GM23248 (cell line): ENCODE data around the gene DIP2C.

ENCODE experiments used
- EZH2 ChIP-seq: fragments of 200-600 bp; sonication (generic); IDR thresholded peaks from 2 replicates; pipeline ENCODE4 v1.6.1; 2018; ENCODE audit warnings: antibody characterized with exemption, mild to moderate bottlenecking; ENCODE audit not compliant: insufficient read depth, poor library complexity, severe bottlenecking
- EZH2phosphoT487 ChIP-seq: fragments of 200-600 bp; sonication (generic); IDR thresholded peaks from 2 replicates; pipeline ENCODE4 v1.6.1; 2018; ENCODE audit warnings: antibody characterized with exemption, moderate library complexity, mild to moderate bottlenecking, low read depth; ENCODE audit not compliant: insufficient read depth

- TF ChIP-seq EZH2phosphoT487, result no peak
- no peak for TF ChIP-seq EZH2
Observed at GRCh38 chr10:606762-607544, 82.5 kb downstream of the DIP2C start.
